Gastroesophageal sphincter (tissue), 4 donors: ENCODE results near the gene ZCCHC14. TPM values are rescaled to one million over a fixed set of nuclear protein-coding genes. Genes with fewer than 3 reads are reported as not detected.

Experiments
- ATAC-seq: fragments of 150-250 bp; one replicate; pipeline ENCODE4 v1.9.1; 2016; ENCODE audit warnings: mild to moderate bottlenecking, moderate library complexity
- H3K27ac ChIP-seq, 4 donors: fragments of 200-600 bp; sonication (generic) in 3 of 4; 1 replicate in 3 of 4; 2 replicates in 1 of 4; pipeline ENCODE4 v1.5.1; 2016 to 2019
- H3K27me3 ChIP-seq: fragments of 200-600 bp; sonication (generic); one replicate; pipeline ENCODE4 v1.5.1; 2019
- H3K36me3 ChIP-seq, 2 donors: fragments of 200-600 bp; sonication (generic); one replicate each; pipeline ENCODE4 v1.5.1; 2019; ENCODE audit warnings: control low read depth in 1 of 2
- H3K4me1 ChIP-seq, 3 donors: fragments of 200-600 bp; sonication (generic); 1 replicate in 2 of 3; 2 replicates in 1 of 3; pipeline ENCODE4 v1.5.1; 2016 to 2019; ENCODE audit warnings: control low read depth in 2 of 3
- H3K4me3 ChIP-seq, 2 donors: fragments of 200-600 bp; sonication (generic); one replicate each; pipeline ENCODE4 v1.5.1; 2019; ENCODE audit warnings: mild to moderate bottlenecking in 1 of 2, moderate library complexity in 1 of 2
- H3K9me3 ChIP-seq, 3 donors: fragments of 200-600 bp; sonication (generic); one replicate each; pipeline ENCODE4 v1.5.1; 2017 to 2019; ENCODE audit warnings: control low read depth in 2 of 3
- CTCF ChIP-seq, 4 experiments: fragments of 200-600 bp in 2 of 4; fragments of 450-650 bp in 2 of 4; sonication (generic) in 1 of 4; IDR thresholded peaks; one replicate each; pipeline ENCODE4 v1.5.1; 2017 to 2019; ENCODE audit warnings: antibody characterized with exemption in 4 of 4, mild to moderate bottlenecking in 2 of 4, moderate library complexity in 2 of 4
- EP300 ChIP-seq: sonication (generic); formaldehyde crosslinking; IDR thresholded peaks from one replicate; pipeline ENCODE4 v1.6.1; 2017; ENCODE audit warnings: antibody characterized with exemption, mild to moderate bottlenecking
- POLR2A ChIP-seq, 2 donors: fragments of 450-650 bp; IDR thresholded peaks; one replicate each; pipeline ENCODE4 v1.6.1; 2017; ENCODE audit warnings: antibody characterized with exemption in 2 of 2, mild to moderate bottlenecking in 2 of 2, moderate library complexity in 1 of 2
- POLR2AphosphoS5 ChIP-seq: sonication (generic); formaldehyde crosslinking; IDR thresholded peaks from one replicate; pipeline ENCODE4 v1.6.1; 2017; ENCODE audit warnings: antibody characterized with exemption
- WGBS, 2 donors: methylation state at CpG; one replicate each; pipeline ENCODE4 v1.1.5; 2018; ENCODE audit warnings: low coverage in 1 of 2; 5-methylcytosine and 5-hydroxymethylcytosine counted together
- total RNA-seq, 4 donors: library from RNA; depleted of rRNA; stranded (reverse); fragments of >200 nt; gene quantifications; one replicate each; pipeline ENCODE4 v1.1.0, GENCODE V29; 2016

The ZCCHC14 gene
- total RNA-seq, 4 donors from 2014 or later = 15.5 to 24.9 (median 19.9) TPM

DNA sequence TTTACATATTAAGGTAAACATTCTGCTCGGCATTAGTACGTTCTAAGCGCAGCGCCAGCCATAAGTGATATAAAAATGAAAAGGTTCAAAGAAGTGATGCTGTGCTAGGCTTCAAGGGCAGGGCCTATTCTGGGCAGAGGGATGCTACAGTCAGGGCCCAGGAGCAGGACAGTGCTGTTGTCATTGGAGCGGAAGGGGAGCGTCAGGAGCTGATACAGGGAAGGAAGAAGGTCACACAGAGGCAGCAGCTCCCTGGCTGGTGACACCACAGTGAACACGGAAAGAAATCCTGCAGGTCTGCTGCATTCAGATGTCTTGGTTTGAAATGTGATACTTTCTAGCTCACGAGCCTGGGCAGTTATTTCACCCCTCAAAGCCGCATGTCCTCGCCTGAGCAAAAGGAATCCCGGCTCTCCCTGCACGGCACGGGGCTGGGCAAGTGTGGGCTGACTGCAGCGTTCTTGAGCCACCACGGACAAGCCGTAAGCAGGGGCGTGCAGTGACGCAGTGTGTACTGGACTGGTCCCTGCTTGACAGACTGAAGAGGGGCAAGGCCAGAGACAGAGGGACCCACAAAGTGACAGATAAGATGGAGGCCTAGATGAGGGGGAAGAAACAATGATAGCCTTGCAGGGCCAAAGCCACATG lies 41.1 kb downstream of the ZCCHC14 start:
- Histone ChIP-seq H3K9me3 (no peaks in the 10 kb centered on the region), H3K36me3 (peaks cover 0 to 53% of the 10 kb centered on the region in 2 donors), H3K4me1 (peaks cover 0 to 20% (median 8%) of the 10 kb centered on the region in 3 donors), H3K27ac (no peak overlapping the region), H3K4me3 (no peak overlapping the region), H3K27me3 (no peaks in the 10 kb centered on the region)
- ATAC-seq = no peak
- WGBS, 2 donors = 94 to 100% methylated on average over 6 to 7 of the region's 18 CpGs
- TF ChIP-seq EP300 (no peak), POLR2A (IDR thresholded peaks at IDR 0.05) (no peak), POLR2AphosphoS5 (no peak), CTCF (IDR thresholded peaks at IDR 0.05) (no peak)

DNA sequence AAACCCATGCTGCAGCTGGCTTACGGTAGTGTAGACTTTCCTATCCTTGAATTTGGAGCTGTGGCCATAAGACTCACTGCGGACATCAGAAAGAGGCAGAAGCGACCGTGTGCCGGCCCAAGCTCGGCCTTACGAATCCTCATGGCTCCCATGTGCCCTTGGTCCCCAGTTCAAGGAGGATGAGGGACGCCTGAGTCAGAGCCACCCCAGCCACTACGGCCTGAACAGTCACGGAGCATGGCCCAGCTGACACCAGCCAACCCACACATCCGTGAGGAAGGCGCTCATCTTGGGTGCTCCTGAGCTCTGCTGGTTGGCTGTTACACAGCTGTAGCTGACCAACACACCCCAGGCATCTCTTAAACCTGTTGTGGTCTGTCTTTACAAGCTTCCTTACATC lies 44.0 kb downstream of the ZCCHC14 start:
- peaks cover 0 to 45% of the 10 kb centered on the region in 2 donors for H3K36me3 ChIP-seq
- WGBS, 2 donors = 100% methylated on average over 1 to 4 of the region's 12 CpGs

GRCh38 chr16:87447323-87447722 lies 45.5 kb downstream of the ZCCHC14 start:
- 34 to 37% methylated on average over 6 of the region's 6 CpGs for WGBS, 2 donors
- Histone ChIP-seq H3K9me3 (no peaks in the 10 kb centered on the region), H3K4me1 (peaks cover 0 to 22% (median 8%) of the 10 kb centered on the region in 3 donors), H3K27me3 (no peaks in the 10 kb centered on the region), H3K36me3 (peaks cover 0 to 33% of the 10 kb centered on the region in 2 donors), H3K27ac (peak overlapping the region; percentile 79 to 84 (median 80)), H3K4me3 (no peak overlapping the region)
- ATAC-seq = peak; percentile 63
- TF ChIP-seq POLR2AphosphoS5 (peak; percentile 80), CTCF (IDR thresholded peaks at IDR 0.05) (no peak), EP300 (no peak), POLR2A (IDR thresholded peaks at IDR 0.05) (no peak)

More for the DNA sequence above, 44.0 kb downstream of the ZCCHC14 start:
- no peak overlapping the region for H3K4me3 ChIP-seq
- no peak for ATAC-seq
- H3K27ac ChIP-seq = no peak overlapping the region
- no peak for TF ChIP-seq POLR2A (IDR thresholded peaks at IDR 0.05)
- no peak for TF ChIP-seq EP300
- no peak for TF ChIP-seq CTCF (IDR thresholded peaks at IDR 0.05)
- no peak for TF ChIP-seq POLR2AphosphoS5
- H3K4me1 ChIP-seq = peaks cover 0 to 26% (median 8%) of the 10 kb centered on the region in 3 donors
- no peaks in the 10 kb centered on the region for H3K27me3 ChIP-seq
- H3K9me3 ChIP-seq = no peaks in the 10 kb centered on the region

- Histone ChIP-seq H3K4me1 (peaks cover 0 to 22% (median 8%) of the 10 kb centered on the region in 3 donors), H3K9me3 (no peaks in the 10 kb centered on the region), H3K27ac (peak overlapping the region; percentile 79 to 84 (median 80)), H3K27me3 (no peaks in the 10 kb centered on the region), H3K36me3 (peaks cover 0 to 30% of the 10 kb centered on the region in 2 donors), H3K4me3 (no peak overlapping the region)
- TF ChIP-seq EP300 = no peak
- no peak for ATAC-seq
- 85 to 90% methylated on average over 1 to 6 of the region's 7 CpGs for WGBS, 2 donors
Measured at GRCh38 chr16:87446479-87446878, 46.3 kb downstream of the ZCCHC14 start.

- peaks cover 0 to 22% (median 8%) of the 10 kb centered on the region in 3 donors for H3K4me1 ChIP-seq
- no peaks in the 10 kb centered on the region for H3K27me3 ChIP-seq
- H3K4me3 ChIP-seq = no peak overlapping the region
- no peak for TF ChIP-seq POLR2AphosphoS5
- no peak for TF ChIP-seq POLR2A (IDR thresholded peaks at IDR 0.05)
- no peak for TF ChIP-seq EP300
- no peak for TF ChIP-seq CTCF (IDR thresholded peaks at IDR 0.05)
- H3K36me3 ChIP-seq = peaks cover 0 to 25% of the 10 kb centered on the region in 2 donors
- H3K9me3 ChIP-seq = no peaks in the 10 kb centered on the region
- ATAC-seq = no peak
- WGBS, 2 donors = 94 to 97% methylated on average over 7 of the region's 7 CpGs
- H3K27ac ChIP-seq = no peak overlapping the region
Measured at GRCh38 chr16:87445486-87445885, 47.3 kb downstream of the ZCCHC14 start.
